WTC11 (cell line): ENCODE data around the gene RBM8A. TPM values are rescaled to one million over a fixed set of nuclear protein-coding genes. Genes with fewer than 3 reads are reported as not detected.

Experiments
- ATAC-seq: fragments of 200-7000 bp; cut with Tn5 transposase; 2 replicates; pipeline ENCODE4 v1.10.0; 2021; ENCODE audit warnings: mild to moderate bottlenecking, moderate library complexity
- CTCF ChIA-PET: fragments of 300-600 bp; sonication (Branson Sonifier 250); formaldehyde crosslinking; loops from one replicate; lab custom pipeline; 2021; ENCODE audit warnings: antibody characterized with exemption; lab: Charles Lee
- POLR2A ChIA-PET: fragments of 350-600 bp; sonication (Branson Sonifier 250); formaldehyde crosslinking; loops from one replicate; lab custom pipeline; 2021; ENCODE audit warnings: antibody characterized with exemption; lab: Charles Lee
- DNase-seq: peaks from one replicate; pipeline ENCODE4 v3.0.0; 2021; ENCODE audit warnings: low spot score
- H3K27ac Mint-ChIP-seq: 2 replicates; pipeline ENCODE4 v1.8.0; 2021; ENCODE audit warnings: mixed read lengths
- H3K27me3 Mint-ChIP-seq: 2 replicates; pipeline ENCODE4 v1.8.0; 2021; ENCODE audit warnings: low read depth, mild to moderate bottlenecking, moderate library complexity, mixed read lengths
- H3K36me3 Mint-ChIP-seq: 2 replicates; pipeline ENCODE4 v1.8.0; 2021; ENCODE audit warnings: mixed read lengths
- H3K4me1 Mint-ChIP-seq: 2 replicates; pipeline ENCODE4 v1.8.0; 2022; ENCODE audit warnings: mixed read lengths
- H3K4me3 Mint-ChIP-seq: 2 replicates; pipeline ENCODE4 v1.8.0; 2021; ENCODE audit warnings: mild to moderate bottlenecking, moderate library complexity, mixed read lengths
- H3K9me3 Mint-ChIP-seq: 2 replicates; pipeline ENCODE4 v1.8.0; 2021; ENCODE audit warnings: mixed read lengths
- AR ChIP-seq: fragments of 250-450 bp; sonication (Bioruptor Pico); IDR thresholded peaks from 2 replicates; pipeline ENCODE4 v1.9.0; 2021; ENCODE audit warnings: mild to moderate bottlenecking
- ATF1 ChIP-seq: sonication (generic); formaldehyde crosslinking; IDR thresholded peaks from 2 replicates; pipeline ENCODE4 v1.8.1; 2023; ENCODE audit warnings: mild to moderate bottlenecking, moderate library complexity, missing genetic modification reagents
- ATF2 ChIP-seq: sonication (generic); formaldehyde crosslinking; IDR thresholded peaks from 2 replicates; pipeline ENCODE4 v1.8.1; 2022; ENCODE audit warnings: low read depth, missing genetic modification reagents, borderline replicate concordance
- ATF6 ChIP-seq: sonication (generic); formaldehyde crosslinking; IDR thresholded peaks from 2 replicates; pipeline ENCODE4 v1.8.1; 2023; ENCODE audit warnings: mild to moderate bottlenecking, missing genetic modification reagents
- CBFB ChIP-seq: sonication (generic); formaldehyde crosslinking; IDR thresholded peaks from 2 replicates; pipeline ENCODE4 v1.8.1; 2022; ENCODE audit warnings: mild to moderate bottlenecking, low read depth, missing genetic modification reagents
- E2F5 ChIP-seq: sonication (generic); formaldehyde crosslinking; IDR thresholded peaks from 2 replicates; pipeline ENCODE4 v1.8.1; 2022; ENCODE audit warnings: mild to moderate bottlenecking, moderate library complexity, missing genetic modification reagents
- FOXK1 ChIP-seq: sonication (generic); formaldehyde crosslinking; IDR thresholded peaks from 2 replicates; pipeline ENCODE4 v1.8.0; 2022; ENCODE audit warnings: mild to moderate bottlenecking, moderate library complexity, missing genetic modification reagents
- GTF2I ChIP-seq: fragments of 250-450 bp; sonication (Bioruptor Pico); conservative IDR thresholded peaks from 2 replicates; pipeline ENCODE4 v1.4.0; 2021; ENCODE audit warnings: mild to moderate bottlenecking
- JAZF1 ChIP-seq: fragments of 250-450 bp; sonication (Bioruptor Pico); IDR thresholded peaks from 2 replicates; pipeline ENCODE4 v1.9.0; 2021; ENCODE audit warnings: moderate library complexity, mild to moderate bottlenecking, inconsistent platforms
- MYBL2 ChIP-seq: sonication (generic); formaldehyde crosslinking; IDR thresholded peaks from 2 replicates; pipeline ENCODE4 v1.8.1; 2023; ENCODE audit warnings: mild to moderate bottlenecking, moderate library complexity, missing genetic modification reagents
- NFATC4 ChIP-seq: fragments of 250-450 bp; sonication (Bioruptor Pico); IDR thresholded peaks from 2 replicates; pipeline ENCODE4 v1.9.0; 2021; ENCODE audit warnings: mild to moderate bottlenecking
- RELA ChIP-seq: sonication (generic); formaldehyde crosslinking; IDR thresholded peaks from 2 replicates; pipeline ENCODE4 v1.8.1; 2022; ENCODE audit warnings: missing genetic modification reagents, mild to moderate bottlenecking, borderline replicate concordance
- TEAD4 ChIP-seq: sonication (generic); formaldehyde crosslinking; IDR thresholded peaks from 2 replicates; pipeline ENCODE4 v1.8.0; 2022; ENCODE audit warnings: mild to moderate bottlenecking, missing genetic modification reagents
- TP53 ChIP-seq: sonication (generic); formaldehyde crosslinking; IDR thresholded peaks from 2 replicates; pipeline ENCODE4 v1.8.1; 2023; ENCODE audit warnings: mild to moderate bottlenecking, missing genetic modification reagents
- USF2 ChIP-seq: sonication (generic); formaldehyde crosslinking; IDR thresholded peaks from 2 replicates; pipeline ENCODE4 v1.8.1; 2023; ENCODE audit warnings: mild to moderate bottlenecking, missing genetic modification reagents, moderate library complexity
- ZNF232 ChIP-seq: sonication (generic); formaldehyde crosslinking; IDR thresholded peaks from 2 replicates; pipeline ENCODE4 v1.8.0; 2022; ENCODE audit warnings: mild to moderate bottlenecking, missing genetic modification reagents
- ZNF396 ChIP-seq: fragments of 250-450 bp; sonication (Bioruptor Pico); IDR thresholded peaks from 2 replicates; pipeline ENCODE4 v1.8.0; 2021; ENCODE audit warnings: mild to moderate bottlenecking, moderate library complexity, borderline replicate concordance
- ZNF512 ChIP-seq: sonication (generic); formaldehyde crosslinking; IDR thresholded peaks from 2 replicates; pipeline ENCODE4 v1.8.1; 2022; ENCODE audit warnings: missing genetic modification reagents, borderline replicate concordance
- ZNF532 ChIP-seq: fragments of 250-450 bp; sonication (Bioruptor Pico); IDR thresholded peaks from 2 replicates; pipeline ENCODE4 v1.9.0; 2021; ENCODE audit warnings: mild to moderate bottlenecking, borderline replicate concordance
- ZNF671 ChIP-seq: fragments of 250-450 bp; sonication (Bioruptor Pico); IDR thresholded peaks from 2 replicates; pipeline ENCODE4 v1.8.0; 2021; ENCODE audit warnings: mild to moderate bottlenecking
- total RNA-seq: library from RNA; stranded (reverse); gene quantifications from 3 replicates; pipeline ENCODE4 v1.2.3, GENCODE V29; 2021

RBM8A gene
- total RNA-seq, 1 experiment from 2014 or later: 199 TPM

GRCh38 chr1:145887631-145888030, 39.7 kb downstream of the RBM8A start:
- no peak for DNase-seq
- H3K4me1 Mint-ChIP-seq: peaks cover 25% of the 10 kb centered on the region
- TF ChIP-seq NFATC4 (CRISPR knock-in tag) (no peak), AR (CRISPR knock-in tag) (no peak), USF2 (CRISPR knock-in tag) (no peak), TEAD4 (CRISPR knock-in tag) (no peak), GTF2I (CRISPR knock-in tag) (no peak)
- TF ChIP-seq, all 79 proteins: peak for 0
- Mint-ChIP-seq H3K4me3 (no peak overlapping the region), H3K27me3 (peaks cover 30% of the 10 kb centered on the region), H3K9me3 (no peaks in the 10 kb centered on the region), H3K36me3 (no peaks in the 10 kb centered on the region), H3K27ac (peak overlapping the region; percentile 41; the same call in 1 of the 2 replicates)
- CTCF ChIA-PET: interaction anchor here (1.5 to 3.3 kb wide), 3 partner anchors 14 to 41 kb away, joined by 7 to 39 read pairs (median 9); partner anchors contain the start of gene NUDT17
- POLR2A ChIA-PET: no interaction called here
- no peak for ATAC-seq

- Mint-ChIP-seq H3K4me3 (peak overlapping the region; percentile 79), H3K4me1 (peaks cover 21% of the 10 kb centered on the region), H3K9me3 (no peaks in the 10 kb centered on the region), H3K27me3 (peaks cover 35% of the 10 kb centered on the region), H3K27ac (peak overlapping the region; percentile 29), H3K36me3 (no peaks in the 10 kb centered on the region)
- ChIA-PET POLR2A (interaction anchor here (0.6 to 2.0 kb wide), 2 partner anchors 15 to 27 kb away, joined by 4 to 10 read pairs; partner anchors contain the start of gene PIAS3), CTCF (interaction anchor here (1.1 to 3.3 kb wide), 10 partner anchors 14 to 121 kb away, joined by 3 to 40 read pairs (median 7); partner anchors contain the start of genes ITGA10, NUDT17, PIAS3 and RBM8A)
- no peak for ATAC-seq
- no peak for DNase-seq
- TF ChIP-seq JAZF1 (CRISPR knock-in tag): no peak
- TF ChIP-seq MYBL2 (CRISPR knock-in tag): no peak
- TF ChIP-seq ATF2: no peak
- no peak for TF ChIP-seq ZNF232 (CRISPR knock-in tag)
- TF ChIP-seq ZNF671 (CRISPR knock-in tag): no peak
- TF ChIP-seq ZNF396 (CRISPR knock-in tag): no peak
- TF ChIP-seq ATF1: no peak
- no peak for TF ChIP-seq FOXK1 (CRISPR knock-in tag)
- TF ChIP-seq ZNF512 (CRISPR knock-in tag): no peak
- no peak for TF ChIP-seq E2F5 (CRISPR knock-in tag)
- no peak for TF ChIP-seq ATF6 (CRISPR knock-in tag)
- no peak for TF ChIP-seq TP53
- TF ChIP-seq RELA (CRISPR knock-in tag): no peak
- TF ChIP-seq CBFB (CRISPR knock-in tag): no peak
- TF ChIP-seq NFATC4 (CRISPR knock-in tag): no peak
- TF ChIP-seq ZNF532 (CRISPR knock-in tag): no peak
- no peak for TF ChIP-seq TEAD4 (CRISPR knock-in tag)
Observed at GRCh38 chr1:145886816-145887215, 40.5 kb downstream of the RBM8A start.
